ENCODE measurements around the gene CFAP43. TPM values are rescaled to one million over a fixed set of nuclear protein-coding genes. Genes with fewer than 3 reads are reported as not detected.

Gene CFAP43
- 0.89 TPM in 1 of 2 replicates, not detected in the other for total RNA-seq (2014; rRNA removed; shearing (Covaris generic); ENCODE audit: low replicate concordance)

DNA sequence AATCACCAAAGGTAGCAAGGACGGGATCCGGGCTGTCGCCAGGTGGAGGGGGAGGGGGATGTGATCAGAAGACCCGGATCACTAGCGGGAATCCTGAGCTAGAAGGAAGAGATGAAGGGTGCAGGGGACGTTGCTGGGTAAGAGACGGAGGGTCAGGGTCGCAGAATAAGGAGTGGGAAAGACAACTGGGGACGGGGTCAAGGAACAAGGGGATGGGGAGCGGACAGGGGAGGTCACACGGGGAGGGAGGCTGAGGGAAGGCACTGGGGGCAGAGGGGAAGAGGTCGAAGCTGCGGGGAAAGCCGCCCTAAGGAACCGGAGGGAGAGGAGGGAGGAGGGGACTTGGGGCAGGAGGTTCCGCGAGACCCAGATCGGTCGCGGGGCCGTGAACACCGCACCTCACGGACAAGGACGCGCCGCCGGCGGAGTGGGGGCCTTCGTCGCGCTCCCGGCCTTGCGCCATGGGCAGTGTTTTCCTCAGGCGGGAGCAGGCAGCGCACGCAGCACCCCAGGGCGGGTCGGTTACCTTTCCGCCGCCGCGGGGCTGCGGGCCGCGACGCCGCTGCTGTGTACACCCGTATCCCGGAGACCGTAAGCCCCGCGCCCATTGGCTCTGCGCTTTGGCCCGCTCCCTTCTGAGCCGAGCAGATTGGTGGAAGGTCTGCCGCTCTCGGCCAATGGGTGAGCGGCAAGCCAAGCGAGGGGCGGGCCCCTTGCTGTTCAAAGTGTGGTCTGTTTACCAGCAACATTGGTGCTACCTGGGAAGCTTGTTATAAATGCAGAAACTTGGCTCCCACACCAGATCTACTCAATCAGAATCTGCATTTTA, at the start of gene CFAP43:
CFAP43 (minus strand) TSS at position 581 of the 829 bp plus-strand sequence; CDS start at position 463, 118 bp downstream.
- Histone ChIP-seq H3K4me3 (peak within 1 kb of the TSS; percentile 79), H3K27me3 (peaks cover 5% of the 10 kb centered on the region)
- peak; percentile 97 for DNase-seq

DNA sequence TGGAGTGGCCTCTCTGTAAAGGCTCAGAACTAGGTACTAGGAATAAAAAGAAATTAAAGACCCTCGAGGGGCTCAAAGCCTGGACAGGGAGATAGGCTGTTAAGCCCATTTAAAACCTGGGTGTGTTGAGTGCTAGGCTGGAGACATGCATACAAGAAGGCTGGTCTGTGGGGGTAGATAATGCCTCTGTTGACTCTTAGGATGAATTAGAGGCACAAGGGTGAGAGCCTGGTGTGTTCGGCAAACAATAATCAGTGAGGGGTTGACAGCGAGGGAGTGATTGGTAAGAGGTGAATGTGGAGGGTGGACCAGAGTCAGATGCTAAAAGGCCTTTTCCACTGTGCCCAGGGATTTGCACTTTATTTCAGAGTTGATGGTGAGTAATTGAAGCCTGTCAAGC, 49.5 kb upstream of the CFAP43 start:
- no peak for DNase-seq
- H3K9me3 ChIP-seq = no peaks in the 10 kb centered on the region
- H3K36me3 ChIP-seq = no peaks in the 10 kb centered on the region
- H3K27me3 ChIP-seq = no peaks in the 10 kb centered on the region
- no peak overlapping the region for H3K4me3 ChIP-seq

More for the DNA sequence above, at the start of gene CFAP43:
- no peaks in the 10 kb centered on the region for H3K9me3 ChIP-seq
- no peaks in the 10 kb centered on the region for H3K36me3 ChIP-seq

DNA sequence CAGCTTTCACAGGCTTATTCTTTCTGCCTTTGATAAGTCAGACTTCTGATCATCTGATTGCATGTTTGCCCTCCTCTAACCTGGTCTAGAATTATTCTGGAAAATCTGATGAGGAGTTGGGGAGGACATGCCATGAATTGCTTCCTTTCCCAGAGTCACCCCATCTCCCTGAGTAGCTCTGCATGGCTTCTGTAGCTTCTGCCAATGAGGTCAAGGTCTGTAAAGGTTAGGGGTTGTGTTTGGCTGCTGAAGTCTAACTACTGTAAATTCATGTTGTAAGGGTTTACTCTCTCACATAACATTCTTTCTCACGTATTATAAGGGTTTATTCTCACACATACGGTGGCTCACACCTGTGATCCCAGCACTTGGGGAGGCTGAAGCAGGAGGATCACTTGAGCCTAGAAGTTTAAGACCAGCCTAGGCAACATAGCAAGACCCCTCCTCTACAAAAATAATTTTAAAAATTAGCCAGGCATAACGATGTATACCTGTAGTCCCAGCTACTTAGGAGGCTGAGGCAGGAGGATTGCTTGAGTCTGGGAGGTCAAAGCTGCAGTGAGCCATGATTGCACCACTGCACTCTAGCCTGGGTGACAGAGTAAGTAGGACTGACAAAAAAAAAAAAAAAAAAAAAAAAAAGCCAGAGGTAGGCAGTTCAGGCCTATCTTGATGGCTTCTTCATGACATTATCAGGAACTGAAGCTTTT, 47.5 kb upstream of the CFAP43 start:
- H3K36me3 ChIP-seq = no peaks in the 10 kb centered on the region
- H3K27me3 ChIP-seq = no peaks in the 10 kb centered on the region
- no peaks in the 10 kb centered on the region for H3K9me3 ChIP-seq
- DNase-seq = no peak
- no peak overlapping the region for H3K4me3 ChIP-seq

GRCh38 chr10:104277785-104278184, 45.6 kb upstream of the CFAP43 start:
- no peaks in the 10 kb centered on the region for H3K9me3 ChIP-seq
- no peak overlapping the region for H3K4me3 ChIP-seq
- no peaks in the 10 kb centered on the region for H3K36me3 ChIP-seq
- DNase-seq = no peak
- H3K27me3 ChIP-seq = no peaks in the 10 kb centered on the region

DNA sequence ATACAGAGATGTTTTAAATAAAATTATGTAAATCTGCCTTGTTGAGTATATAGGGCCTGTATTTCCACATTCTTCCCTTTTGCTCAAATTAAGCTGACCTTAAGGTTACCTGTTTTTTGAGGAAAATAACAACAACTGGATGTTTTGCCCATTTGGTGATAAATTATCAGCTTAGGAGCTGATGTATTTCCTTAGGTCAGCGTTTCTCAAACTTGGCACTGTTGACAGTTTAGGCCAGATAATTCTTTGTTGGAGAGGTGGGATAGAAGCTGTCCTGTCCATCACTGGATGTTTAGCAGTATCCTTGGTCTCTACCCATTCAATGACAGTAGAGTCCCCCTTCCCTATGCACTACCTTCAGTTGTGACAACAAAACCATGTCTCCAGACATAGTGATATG, 44.0 kb upstream of the CFAP43 start:
- no peak for DNase-seq
- Histone ChIP-seq H3K36me3 (no peaks in the 10 kb centered on the region), H3K9me3 (no peaks in the 10 kb centered on the region), H3K4me3 (no peak overlapping the region), H3K27me3 (no peaks in the 10 kb centered on the region)

DNA sequence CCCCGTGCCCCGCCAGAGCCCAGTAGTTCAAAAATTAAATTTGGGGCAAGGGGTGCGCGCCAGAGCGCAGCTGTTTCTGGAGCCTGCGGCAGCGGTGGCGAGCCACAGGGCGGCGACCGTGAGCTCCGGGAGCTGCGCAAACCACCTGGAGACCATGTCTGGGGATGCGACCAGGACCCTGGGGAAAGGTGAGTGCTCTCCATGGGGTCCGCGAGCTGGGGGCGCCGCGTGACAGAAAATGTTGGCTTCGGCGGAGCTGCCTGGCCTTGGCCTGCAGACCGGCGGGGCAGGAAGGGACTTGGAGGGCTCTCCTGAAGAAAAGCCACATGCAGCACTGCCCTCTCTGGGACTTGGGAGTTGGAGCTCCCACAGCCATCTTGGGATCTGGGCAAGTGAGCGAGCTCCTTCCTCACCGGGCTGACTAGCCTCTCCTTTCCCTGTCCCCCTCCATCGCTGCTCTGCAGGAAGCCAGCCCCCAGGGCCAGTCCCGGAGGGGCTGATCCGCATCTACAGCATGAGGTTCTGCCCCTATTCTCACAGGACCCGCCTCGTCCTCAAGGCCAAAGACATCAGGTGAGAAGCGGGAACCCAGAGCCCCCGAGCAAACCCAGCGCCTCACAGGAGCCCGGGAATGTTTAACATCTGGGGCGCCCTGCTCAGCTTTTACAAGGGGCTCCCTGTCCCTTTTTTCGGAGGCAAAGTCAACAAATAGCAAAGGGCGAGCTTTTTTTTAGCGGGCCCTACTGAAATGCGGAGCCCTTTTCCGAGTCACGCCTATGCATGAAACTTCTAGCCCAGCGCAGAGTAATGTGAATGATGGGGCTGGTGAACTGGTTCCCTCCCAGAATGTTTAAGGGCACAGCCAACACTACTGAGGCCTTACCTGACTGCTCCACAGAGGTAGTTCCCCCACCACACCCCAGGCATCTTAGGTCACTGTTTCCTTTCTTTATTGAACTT, 42.9 kb upstream of the CFAP43 start:
- DNase-seq = peak; percentile 29
- Histone ChIP-seq H3K36me3 (no peaks in the 10 kb centered on the region), H3K27me3 (no peaks in the 10 kb centered on the region), H3K9me3 (no peaks in the 10 kb centered on the region), H3K4me3 (no peak overlapping the region)

- no peak for DNase-seq
- Histone ChIP-seq H3K27me3 (no peaks in the 10 kb centered on the region), H3K4me3 (no peak overlapping the region), H3K36me3 (no peaks in the 10 kb centered on the region), H3K9me3 (no peaks in the 10 kb centered on the region)
Measured at GRCh38 chr10:104273899-104274575, 41.9 kb upstream of the CFAP43 start.

- no peaks in the 10 kb centered on the region for H3K9me3 ChIP-seq
- no peaks in the 10 kb centered on the region for H3K27me3 ChIP-seq
- peaks cover 4% of the 10 kb centered on the region for H3K36me3 ChIP-seq
- no peak for DNase-seq
- H3K4me3 ChIP-seq = no peak overlapping the region
Measured at GRCh38 chr10:104273286-104273685, 41.1 kb upstream of the CFAP43 start.

DNA sequence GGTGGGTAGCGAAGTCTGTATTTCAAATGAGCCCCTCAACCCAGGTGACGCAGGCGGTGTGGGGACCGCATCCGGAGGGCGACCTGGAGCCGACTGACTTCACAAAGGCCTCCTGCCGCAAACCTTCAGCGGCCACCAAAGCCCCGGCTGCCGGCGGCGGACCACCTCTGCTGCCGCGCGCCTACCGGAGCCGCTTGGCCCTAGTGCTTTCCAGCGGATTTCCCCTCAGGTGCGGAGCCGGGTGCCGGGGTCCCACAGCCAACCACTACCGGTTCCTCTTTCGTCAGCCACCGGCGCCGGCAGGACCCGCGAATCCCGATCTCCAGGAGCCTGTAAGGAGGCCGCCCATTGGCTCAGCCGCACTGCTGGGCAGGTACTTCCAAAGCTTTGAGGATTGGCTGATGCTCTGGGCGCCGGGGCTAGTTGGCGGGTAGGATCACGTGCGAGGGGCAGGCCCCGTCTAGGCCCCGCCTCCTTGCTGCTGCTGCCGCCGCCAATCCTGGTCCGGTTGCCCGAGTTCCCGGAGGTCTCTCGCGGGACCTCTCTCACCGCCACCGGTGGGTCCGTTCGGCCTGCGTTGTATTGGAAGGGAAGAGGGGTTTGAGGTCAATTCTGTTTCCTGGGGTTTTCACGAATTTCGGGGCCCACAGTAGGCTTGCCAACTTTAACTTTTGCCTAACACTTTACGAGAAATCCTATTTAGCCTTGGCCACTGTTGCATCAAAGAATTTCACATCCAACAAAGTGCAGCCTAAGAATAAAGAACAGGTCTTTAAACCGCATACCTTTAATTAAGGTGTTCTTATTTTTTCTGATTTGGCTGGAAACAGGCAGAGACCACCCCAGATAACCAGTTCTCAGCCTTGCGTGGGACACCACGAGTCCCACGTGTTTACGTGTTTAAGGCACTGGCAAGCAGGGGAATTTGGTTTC, 36.8 kb upstream of the CFAP43 start, which contains the start of gene GSTO2:
GSTO2 (plus strand) TSS at position 472 of the 933 bp plus-strand sequence. CDS start 5,732 bp downstream, outside the sequence.
- DNase-seq = peak; percentile 99
- no peaks in the 10 kb centered on the region for H3K9me3 ChIP-seq
- H3K36me3 ChIP-seq = peaks cover 46% of the 10 kb centered on the region
- peak within 1 kb of the TSS; percentile 78 for H3K4me3 ChIP-seq
- no peaks in the 10 kb centered on the region for H3K27me3 ChIP-seq

GRCh38 chr10:104268405-104268712, 36.2 kb upstream of the CFAP43 start:
- H3K4me3 ChIP-seq = peak overlapping the region; percentile 78
- H3K36me3 ChIP-seq = peaks cover 49% of the 10 kb centered on the region
- H3K27me3 ChIP-seq = no peaks in the 10 kb centered on the region
- no peak for DNase-seq
- no peaks in the 10 kb centered on the region for H3K9me3 ChIP-seq

- Histone ChIP-seq H3K4me3 (peak overlapping the region; percentile 78), H3K36me3 (peaks cover 54% of the 10 kb centered on the region), H3K27me3 (no peaks in the 10 kb centered on the region), H3K9me3 (no peaks in the 10 kb centered on the region)
- DNase-seq = no peak
Measured at GRCh38 chr10:104267721-104268404, 35.7 kb upstream of the CFAP43 start.

GRCh38 chr10:104264783-104265182, 32.6 kb upstream of the CFAP43 start:
- Histone ChIP-seq H3K27me3 (no peaks in the 10 kb centered on the region), H3K4me3 (no peak overlapping the region), H3K9me3 (no peaks in the 10 kb centered on the region), H3K36me3 (peaks cover 84% of the 10 kb centered on the region)
- DNase-seq = no peak

DNA sequence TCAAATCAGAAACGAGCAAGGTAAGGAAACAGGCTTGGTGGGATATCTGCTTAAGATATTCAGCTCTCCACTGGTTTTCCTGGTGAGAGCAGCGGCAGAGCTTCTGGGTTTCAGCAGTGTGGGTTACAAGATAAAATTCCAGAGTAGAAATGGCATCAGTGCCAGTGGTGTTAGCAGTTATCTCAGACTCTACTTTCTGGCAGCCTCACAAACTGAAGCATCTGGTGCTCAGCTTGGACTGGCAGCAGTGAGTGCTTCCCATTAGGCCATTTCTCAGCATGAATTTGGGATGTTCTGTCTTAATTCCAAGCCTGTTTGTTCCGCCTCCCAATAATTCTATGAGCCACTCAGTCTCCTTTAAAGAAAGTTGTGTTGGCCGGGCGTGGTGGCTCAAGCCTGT, 29.9 kb upstream of the CFAP43 start:
- Histone ChIP-seq H3K27me3 (no peaks in the 10 kb centered on the region), H3K36me3 (peaks cover 94% of the 10 kb centered on the region), H3K4me3 (no peak overlapping the region), H3K9me3 (no peaks in the 10 kb centered on the region)
- DNase-seq = no peak

DNA sequence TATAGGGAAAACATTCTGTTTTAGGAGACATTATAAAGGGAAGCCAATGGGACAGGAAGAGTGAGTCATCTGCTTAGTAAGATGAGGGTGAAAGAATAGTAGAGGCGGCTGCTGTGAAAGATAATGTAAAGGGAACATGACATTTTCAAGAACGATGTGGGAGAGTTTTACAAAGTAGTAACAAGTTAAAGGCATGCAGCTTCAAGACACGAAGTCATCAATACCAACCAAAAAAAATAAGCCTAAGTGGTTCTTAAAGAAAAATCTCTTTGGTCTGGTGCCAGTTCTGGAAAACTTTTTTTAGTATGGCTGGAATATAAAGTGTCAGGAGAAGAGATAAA, 28.6 kb upstream of the CFAP43 start:
- Histone ChIP-seq H3K9me3 (no peaks in the 10 kb centered on the region), H3K36me3 (peaks cover 88% of the 10 kb centered on the region), H3K4me3 (no peak overlapping the region), H3K27me3 (no peaks in the 10 kb centered on the region)
- DNase-seq = no peak
